ENCODE data around the gene CCL7.

The CCL7 gene

GRCh38 chr17:34246881-34247280 is 23.1 kb upstream of the CCL7 start:
- DNase-seq (ENCODE audit: low spot score): no peak

GRCh38 chr17:34248511-34249024 is 21.5 kb upstream of the CCL7 start:
- peak; percentile 60 for DNase-seq (ENCODE audit: low spot score)

GRCh38 chr17:34249061-34249460 is 21.0 kb upstream of the CCL7 start:
- no peak for DNase-seq (ENCODE audit: low spot score)

GRCh38 chr17:34249478-34249877 is 20.5 kb upstream of the CCL7 start:
- DNase-seq (ENCODE audit: low spot score): no peak

GRCh38 chr17:34251186-34251585 is 18.8 kb upstream of the CCL7 start:
- no peak for DNase-seq (ENCODE audit: low spot score)

- no peak for DNase-seq (ENCODE audit: low spot score)
Observed at GRCh38 chr17:34252095-34252443, 18.0 kb upstream of the CCL7 start.

GRCh38 chr17:34252444-34253138 is 17.4 kb upstream of the CCL7 start:
- DNase-seq (ENCODE audit: low spot score): peak; percentile 91

GRCh38 chr17:34253139-34253525 is 16.9 kb upstream of the CCL7 start:
- DNase-seq (ENCODE audit: low spot score): no peak

- DNase-seq (ENCODE audit: low spot score): peak; percentile 77
Observed at GRCh38 chr17:34254146-34254545, 15.9 kb upstream of the CCL7 start.

GRCh38 chr17:34254651-34255380 is 15.2 kb upstream of the CCL7 start, which contains the start of gene CCL2:
Gene CCL2, plus strand, starts transcription at chr17:34255285. Its CDS starts 65 bp downstream, at chr17:34255350.
- DNase-seq (ENCODE audit: low spot score): peak; percentile 81

- no peak for DNase-seq (ENCODE audit: low spot score)
Observed at GRCh38 chr17:34255381-34255732, 14.7 kb upstream of the CCL7 start.

GRCh38 chr17:34255841-34256240 is 14.2 kb upstream of the CCL7 start:
- no peak for DNase-seq (ENCODE audit: low spot score)

GRCh38 chr17:34257299-34257985 is 12.6 kb upstream of the CCL7 start:
- DNase-seq (ENCODE audit: low spot score): no peak

- DNase-seq (ENCODE audit: low spot score): no peak
Observed at GRCh38 chr17:34257986-34258326, 12.1 kb upstream of the CCL7 start.

- DNase-seq (ENCODE audit: low spot score): peak; percentile 57
Observed at GRCh38 chr17:34259146-34259545, 10.9 kb upstream of the CCL7 start.

GRCh38 chr17:34260861-34261260 is 9.2 kb upstream of the CCL7 start:
- no peak for DNase-seq (ENCODE audit: low spot score)

GRCh38 chr17:34261568-34262337 is 8.3 kb upstream of the CCL7 start:
- no peak for DNase-seq (ENCODE audit: low spot score)

- DNase-seq (ENCODE audit: low spot score): no peak
Observed at GRCh38 chr17:34265711-34266110, 4.3 kb upstream of the CCL7 start.

GRCh38 chr17:34275881-34276280 is 5.9 kb downstream of the CCL7 start:
- DNase-seq (ENCODE audit: low spot score): peak; percentile 72

GRCh38 chr17:34276826-34277225 is 6.8 kb downstream of the CCL7 start:
- DNase-seq (ENCODE audit: low spot score): no peak

- no peak for DNase-seq (ENCODE audit: low spot score)
Observed at GRCh38 chr17:34283571-34283970, 13.6 kb downstream of the CCL7 start.

GRCh38 chr17:34285286-34285792 is 15.3 kb downstream of the CCL7 start, which contains the start of gene CCL11:
Gene CCL11, plus strand, starts transcription at chr17:34285742. Its CDS starts 67 bp downstream, at chr17:34285809.
- no peak for DNase-seq (ENCODE audit: low spot score)
